Gastroesophageal sphincter (tissue), 4 donors: ENCODE data around the gene NOP14. TPM values are rescaled to one million over a fixed set of nuclear protein-coding genes. Genes with fewer than 3 reads are reported as not detected.
"Not testable (repeated sequence)": the region's sequence is repeated elsewhere in the genome, so short reads cannot be mapped to it uniquely, and the experiment has no call there.

ENCODE experiments used
- ATAC-seq: fragments of 150-250 bp; one replicate; pipeline ENCODE4 v1.9.1; 2016; ENCODE audit warnings: mild to moderate bottlenecking, moderate library complexity
- H3K27ac ChIP-seq, 4 donors: fragments of 200-600 bp; sonication (generic) in 3 of 4; 1 replicate in 3 of 4; 2 replicates in 1 of 4; pipeline ENCODE4 v1.5.1; 2016 to 2019
- H3K27me3 ChIP-seq: fragments of 200-600 bp; sonication (generic); one replicate; pipeline ENCODE4 v1.5.1; 2019
- H3K36me3 ChIP-seq, 2 donors: fragments of 200-600 bp; sonication (generic); one replicate each; pipeline ENCODE4 v1.5.1; 2019; ENCODE audit warnings: control low read depth in 1 of 2
- H3K4me1 ChIP-seq, 3 donors: fragments of 200-600 bp; sonication (generic); 1 replicate in 2 of 3; 2 replicates in 1 of 3; pipeline ENCODE4 v1.5.1; 2016 to 2019; ENCODE audit warnings: control low read depth in 2 of 3
- H3K4me3 ChIP-seq, 2 donors: fragments of 200-600 bp; sonication (generic); one replicate each; pipeline ENCODE4 v1.5.1; 2019; ENCODE audit warnings: mild to moderate bottlenecking in 1 of 2, moderate library complexity in 1 of 2
- H3K9me3 ChIP-seq, 3 donors: fragments of 200-600 bp; sonication (generic); one replicate each; pipeline ENCODE4 v1.5.1; 2017 to 2019; ENCODE audit warnings: control low read depth in 2 of 3
- CTCF ChIP-seq, 4 experiments: fragments of 200-600 bp in 2 of 4; fragments of 450-650 bp in 2 of 4; sonication (generic) in 1 of 4; IDR thresholded peaks; one replicate each; pipeline ENCODE4 v1.5.1; 2017 to 2019; ENCODE audit warnings: antibody characterized with exemption in 4 of 4, mild to moderate bottlenecking in 2 of 4, moderate library complexity in 2 of 4
- EP300 ChIP-seq: sonication (generic); formaldehyde crosslinking; IDR thresholded peaks from one replicate; pipeline ENCODE4 v1.6.1; 2017; ENCODE audit warnings: antibody characterized with exemption, mild to moderate bottlenecking
- POLR2A ChIP-seq, 2 donors: fragments of 450-650 bp; IDR thresholded peaks; one replicate each; pipeline ENCODE4 v1.6.1; 2017; ENCODE audit warnings: antibody characterized with exemption in 2 of 2, mild to moderate bottlenecking in 2 of 2, moderate library complexity in 1 of 2
- POLR2AphosphoS5 ChIP-seq: sonication (generic); formaldehyde crosslinking; IDR thresholded peaks from one replicate; pipeline ENCODE4 v1.6.1; 2017; ENCODE audit warnings: antibody characterized with exemption
- WGBS, 2 donors: methylation state at CpG; one replicate each; pipeline ENCODE4 v1.1.5; 2018; ENCODE audit warnings: low coverage in 1 of 2; 5-methylcytosine and 5-hydroxymethylcytosine counted together
- total RNA-seq, 4 donors: library from RNA; depleted of rRNA; stranded (reverse); fragments of >200 nt; gene quantifications; one replicate each; pipeline ENCODE4 v1.1.0, GENCODE V29; 2016

The NOP14 gene
- total RNA-seq, 4 donors from 2014 or later: 17.6 to 25.2 (median 20.4) TPM

GRCh38 chr4:2961811-2962441, 1.3 kb downstream of the NOP14 start:
- ATAC-seq: no peak
- Histone ChIP-seq H3K4me1 (peaks cover 0 to 56% (median 15%) of the 10 kb centered on the region in 3 donors), H3K36me3 (peaks cover 0 to 21% of the 10 kb centered on the region in 2 donors), H3K27ac (peak overlapping the region in 2 of 4 donors; percentile 86 to 93), H3K9me3 (no peaks in the 10 kb centered on the region), H3K27me3 (no peaks in the 10 kb centered on the region), H3K4me3 (peak overlapping the region; percentile 53 to 99)
- WGBS, 2 donors: 31 to 50% methylated on average over 6 to 13 of the region's 14 CpGs
- TF ChIP-seq POLR2AphosphoS5: no peak
- TF ChIP-seq EP300: no peak
- no peak for TF ChIP-seq POLR2A (IDR thresholded peaks at IDR 0.05)
- TF ChIP-seq CTCF (IDR thresholded peaks at IDR 0.05): no peak

- TF ChIP-seq POLR2A (IDR thresholded peaks at IDR 0.05) (no peak), POLR2AphosphoS5 (no peak), CTCF (IDR thresholded peaks at IDR 0.05) (no peak), EP300 (no peak)
- no peaks in the 10 kb centered on the region for H3K9me3 ChIP-seq
- no peaks in the 10 kb centered on the region for H3K27me3 ChIP-seq
- H3K4me1 ChIP-seq: peaks cover 0 to 56% (median 15%) of the 10 kb centered on the region in 3 donors
- H3K4me3 ChIP-seq: peak overlapping the region in 1 of 2 donors; percentile 99
- H3K36me3 ChIP-seq: peaks cover 0 to 26% of the 10 kb centered on the region in 2 donors
- no peak for ATAC-seq
- 52 to 78% methylated on average over 5 to 7 of the region's 8 CpGs for WGBS, 2 donors
- no peak overlapping the region for H3K27ac ChIP-seq
Measured at GRCh38 chr4:2961421-2961810, 1.8 kb downstream of the NOP14 start.

GRCh38 chr4:2960450-2960849, 2.8 kb downstream of the NOP14 start:
- not testable (repeated sequence) for H3K27me3 ChIP-seq
- H3K4me1 ChIP-seq: peaks cover 0 to 56% (median 15%) of the 10 kb centered on the region in 3 donors

GRCh38 chr4:2958446-2958845, 4.8 kb downstream of the NOP14 start:
- TF ChIP-seq POLR2A (IDR thresholded peaks at IDR 0.05): no peak
- no peak for TF ChIP-seq CTCF (IDR thresholded peaks at IDR 0.05)
- TF ChIP-seq POLR2AphosphoS5: no peak
- no peak for TF ChIP-seq EP300
- ATAC-seq: no peak
- Histone ChIP-seq H3K27ac (no peak overlapping the region), H3K4me3 (no peak overlapping the region), H3K4me1 (peaks cover 0 to 40% (median 15%) of the 10 kb centered on the region in 3 donors), H3K36me3 (peaks cover 0 to 56% of the 10 kb centered on the region in 2 donors), H3K9me3 (no peaks in the 10 kb centered on the region), H3K27me3 (no peaks in the 10 kb centered on the region)
- WGBS, 2 donors: 68 to 69% methylated on average over 6 of the region's 9 CpGs

More at GRCh38 chr4:2960450-2960849, 2.8 kb downstream of the NOP14 start:
- 87 to 88% methylated on average over 4 of the region's 4 CpGs for WGBS, 2 donors
- not testable (repeated sequence) for H3K9me3 ChIP-seq, H3K27ac ChIP-seq, ATAC-seq, H3K4me3 ChIP-seq
- H3K36me3 ChIP-seq: peaks cover 0 to 36% of the 10 kb centered on the region in 2 donors

GRCh38 chr4:2955186-2956044, 7.8 kb downstream of the NOP14 start:
- H3K4me3 ChIP-seq, H3K27me3 ChIP-seq, H3K9me3 ChIP-seq, H3K27ac ChIP-seq, ATAC-seq: not testable (repeated sequence)
- Histone ChIP-seq H3K36me3 (peaks cover 0 to 86% of the 10 kb centered on the region in 2 donors), H3K4me1 (peaks cover 0 to 23% (median 3%) of the 10 kb centered on the region in 3 donors)
- whole genome bisulfite sequencing, 2 donors: 83 to 91% methylated on average over 6 to 7 of the region's 44 CpGs
